Heart right ventricle (tissue), 16 donors: ENCODE data around the gene ZNF106. TPM values are rescaled to one million over a fixed set of nuclear protein-coding genes. Genes with fewer than 3 reads are reported as not detected.

Source experiments
- ATAC-seq, 8 donors: fragments of 200-7000 bp; cut with Tn5 transposase; one replicate each; pipeline ENCODE4 v1.9.1; 2020; ENCODE audit warnings: mild to moderate bottlenecking in 8 of 8, moderate library complexity in 8 of 8, moderate number of reproducible peaks in 1 of 8
- DNase-seq, 2 donors: peaks; one replicate each; pipeline ENCODE4 v3.0.0-alpha.2; 2020
- H3K27ac ChIP-seq, 10 donors: fragments of 200-600 bp; sonication (generic) in 2 of 10; one replicate each; pipeline versions ENCODE4 v1.5.0 to v1.8.0; 2020 to 2022; ENCODE audit warnings: mild to moderate bottlenecking in 3 of 10
- H3K27me3 ChIP-seq, 7 donors: fragments of 200-600 bp; one replicate each; pipeline ENCODE4 v1.8.0; 2021 to 2022; ENCODE audit warnings: mild to moderate bottlenecking in 2 of 7
- H3K36me3 ChIP-seq, 9 donors: fragments of 200-600 bp; sonication (generic) in 1 of 9; one replicate each; pipeline versions ENCODE4 v1.5.0 to v1.8.0; 2020 to 2022; ENCODE audit warnings: mild to moderate bottlenecking in 2 of 9
- H3K4me1 ChIP-seq, 9 donors: fragments of 200-600 bp; sonication (generic) in 1 of 9; one replicate each; pipeline versions ENCODE4 v1.5.0 to v1.8.0; 2020 to 2022; ENCODE audit warnings: mild to moderate bottlenecking in 4 of 9
- H3K4me3 ChIP-seq, 10 donors: fragments of 200-600 bp; sonication (generic) in 2 of 10; one replicate each; pipeline versions ENCODE4 v1.5.0 to v1.8.0; 2020 to 2022; ENCODE audit warnings: mild to moderate bottlenecking in 7 of 10, moderate library complexity in 2 of 10
- H3K9me3 ChIP-seq, 11 donors: fragments of 200-600 bp in 10 of 11; sonication (generic) in 2 of 11; one replicate each; pipeline versions ENCODE4 v1.5.0 to v1.8.0; 2013 to 2022; ENCODE audit warnings: mild to moderate bottlenecking in 2 of 11, control low read depth in 1 of 11, moderate library complexity in 1 of 11
- WGBS, 2 donors: extraction: QIAGEN DNeasy Blood & Tissue Kit; methylation state at CpG; one replicate each; pipeline ENCODE4 v1.1.7; 2013; ENCODE audit warnings: inconsistent platforms in 1 of 2; 5-methylcytosine and 5-hydroxymethylcytosine counted together
- intact Hi-C, 10 donors: fragments of 100-400 bp; cut with DNase I; formaldehyde crosslinking; loops; one replicate each; pipeline versions ENCODE4 v1.11.1 to v1.14.2; 2022
- polyA plus RNA-seq, 2 donors: library from polyadenylated mRNA; stranded (reverse); fragments of 200-250 nt; gene quantifications; one replicate each; pipeline ENCODE4 v1.2.3, GENCODE V29; 2013
- total RNA-seq, 10 donors: library from RNA; stranded (reverse); fragmentation: NEBNext Ultra II Directional in 3 of 10; extraction: Animal tissue kit (Norgen Biotek cat#: 25700) in 3 of 10; gene quantifications; one replicate each; pipeline versions ENCODE4 v1.2.1 to v1.2.4, GENCODE V29; 2021 to 2023
- TF ChIP-seq, protein P1 (sequence below), 9 donors: fragments of 200-600 bp; sonication (generic) in 2 of 9; IDR thresholded peaks; one replicate each; pipeline versions ENCODE4 v1.5.0 to v1.8.0; 2021 to 2022; ENCODE audit warnings: antibody characterized with exemption in 9 of 9, mild to moderate bottlenecking in 5 of 9, moderate library complexity in 1 of 9
- donor health status: Arrhythmogenic right ventricular cardiomyopathy.
- donor health status: ischemic (EF 13 %, LVEDD 7.1; RV severe dilation, severe dysfunction).
- donor health status: healthy with polysubstance abuse.
- donor health status: DM: no; HTN: yes; CAD: no.
- donor health status: DM: no; HTN: no; CAD: no.
- donor health status: ischemic (EF 25% LVEDD 6.9; RV normal size, moderate dysfunction).
- donor health status: ischemic (EF 25% LVEDD 5.7; RV mildly dilated, moderate dysfunction).
- donor health status: healthy.
- donor health status: DM: yes; HTN: yes; CAD: no.
- donor health status: Ischemic cardiomyopathy.
- donor health status: ischemic (EF 35%, LVEDD 5.7; RV mildly dilated, moderate dysfunction).
- donor health status: nonischemic (EF 11% LVEDD 7.7; RV severe dilation, severe dysfunction).
- donor health status: DM: yes; HTN: yes; CAD: no.
- donor health status: PGD.
- donor health status: ischemic (EF 29% LVEDD 5.4; RV normal size, mild dysfunction).
- donor health status: nonischemic (EF 23%, LVEDD 6.1; RV moderate dilation, normal function).

Gene ZNF106
- total and polyA plus RNA-seq, 12 donors: 52.6 to 945 (median 720) TPM

DNA sequence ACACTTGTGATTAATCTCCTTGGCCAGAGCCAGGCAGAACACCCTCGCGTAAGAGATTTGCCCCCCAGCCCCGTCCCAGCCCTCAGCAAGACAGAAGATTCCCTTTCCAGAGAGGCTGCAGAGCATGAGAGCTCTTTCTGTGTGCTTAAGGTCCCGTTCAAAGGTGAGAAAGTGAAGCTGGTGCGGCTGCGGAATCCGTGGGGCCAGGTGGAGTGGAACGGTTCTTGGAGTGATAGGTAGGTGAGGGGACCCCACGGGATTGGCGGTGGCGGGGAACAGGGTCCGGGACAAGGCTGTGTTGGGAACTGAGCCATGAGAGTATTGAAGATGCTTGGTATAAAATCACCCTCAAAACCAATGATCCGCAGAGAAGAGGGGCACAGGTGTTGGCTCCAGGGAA lies 96.8 kb downstream of the ZNF106 start:
- no peak for DNase-seq
- no peak overlapping the region for H3K27ac ChIP-seq
- intact Hi-C loops: no loop called here
- H3K36me3 ChIP-seq: peaks cover 0 to 17% (median 3%) of the 10 kb centered on the region in 9 donors
- peaks cover 0 to 5% (median 0%) of the 10 kb centered on the region in 9 donors for H3K4me1 ChIP-seq
- TF ChIP-seq, protein P1, sequence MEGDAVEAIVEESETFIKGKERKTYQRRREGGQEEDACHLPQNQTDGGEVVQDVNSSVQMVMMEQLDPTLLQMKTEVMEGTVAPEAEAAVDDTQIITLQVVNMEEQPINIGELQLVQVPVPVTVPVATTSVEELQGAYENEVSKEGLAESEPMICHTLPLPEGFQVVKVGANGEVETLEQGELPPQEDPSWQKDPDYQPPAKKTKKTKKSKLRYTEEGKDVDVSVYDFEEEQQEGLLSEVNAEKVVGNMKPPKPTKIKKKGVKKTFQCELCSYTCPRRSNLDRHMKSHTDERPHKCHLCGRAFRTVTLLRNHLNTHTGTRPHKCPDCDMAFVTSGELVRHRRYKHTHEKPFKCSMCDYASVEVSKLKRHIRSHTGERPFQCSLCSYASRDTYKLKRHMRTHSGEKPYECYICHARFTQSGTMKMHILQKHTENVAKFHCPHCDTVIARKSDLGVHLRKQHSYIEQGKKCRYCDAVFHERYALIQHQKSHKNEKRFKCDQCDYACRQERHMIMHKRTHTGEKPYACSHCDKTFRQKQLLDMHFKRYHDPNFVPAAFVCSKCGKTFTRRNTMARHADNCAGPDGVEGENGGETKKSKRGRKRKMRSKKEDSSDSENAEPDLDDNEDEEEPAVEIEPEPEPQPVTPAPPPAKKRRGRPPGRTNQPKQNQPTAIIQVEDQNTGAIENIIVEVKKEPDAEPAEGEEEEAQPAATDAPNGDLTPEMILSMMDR (IDR thresholded peaks at IDR 0.05): no peak
- no peaks in the 10 kb centered on the region for H3K27me3 ChIP-seq
- no peak for ATAC-seq
- no peak overlapping the region for H3K4me3 ChIP-seq
- no peaks in the 10 kb centered on the region for H3K9me3 ChIP-seq
- 86 to 90% methylated on average over 13 of the region's 13 CpGs for WGBS, 2 donors

DNA sequence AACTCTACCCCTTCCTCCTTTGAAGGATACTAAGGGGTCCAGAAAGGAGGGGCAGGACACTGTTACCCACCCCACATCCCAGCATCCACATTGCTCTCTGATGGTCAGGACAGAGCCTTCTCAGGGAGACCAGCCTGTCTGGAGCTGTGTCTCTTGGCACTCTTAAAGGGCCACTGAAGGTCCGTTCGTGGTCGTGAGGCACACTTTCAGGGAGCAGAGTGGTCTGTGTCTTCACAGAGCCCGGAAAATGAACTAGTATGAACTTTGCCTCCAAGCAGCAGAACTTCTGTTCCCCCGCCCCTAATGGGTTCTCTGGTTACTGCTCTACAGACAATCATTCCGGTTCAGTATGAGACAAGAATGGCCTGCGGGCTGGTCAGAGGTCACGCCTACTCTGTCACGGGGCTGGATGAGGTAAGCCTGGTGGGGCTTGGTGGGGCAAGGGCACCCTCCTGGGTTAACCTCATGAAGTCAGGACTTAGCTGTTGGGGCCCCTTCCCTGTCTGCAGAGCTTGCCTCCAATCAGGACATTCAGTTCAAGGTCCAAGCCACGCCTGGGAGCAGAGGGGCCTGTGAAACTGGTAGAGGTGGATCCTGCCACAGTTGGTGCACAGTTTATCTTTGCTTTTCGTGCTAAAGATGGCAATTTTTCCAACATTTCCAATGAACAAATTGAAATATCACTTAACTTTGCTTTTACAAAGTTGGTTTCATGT lies 98.5 kb downstream of the ZNF106 start:
- no peak overlapping the region for H3K4me3 ChIP-seq
- intact Hi-C loops: no loop called here
- H3K27ac ChIP-seq: no peak overlapping the region
- 87 to 93% methylated on average over 11 of the region's 11 CpGs for WGBS, 2 donors
- no peaks in the 10 kb centered on the region for H3K27me3 ChIP-seq
- DNase-seq (no peak), ATAC-seq (no peak)
- TF ChIP-seq, protein P1 (IDR thresholded peaks at IDR 0.05): no peak
- H3K9me3 ChIP-seq: no peaks in the 10 kb centered on the region
- H3K36me3 ChIP-seq: peaks cover 0 to 14% (median 0%) of the 10 kb centered on the region in 9 donors
- peaks cover 0 to 18% (median 0%) of the 10 kb centered on the region in 9 donors for H3K4me1 ChIP-seq

DNA sequence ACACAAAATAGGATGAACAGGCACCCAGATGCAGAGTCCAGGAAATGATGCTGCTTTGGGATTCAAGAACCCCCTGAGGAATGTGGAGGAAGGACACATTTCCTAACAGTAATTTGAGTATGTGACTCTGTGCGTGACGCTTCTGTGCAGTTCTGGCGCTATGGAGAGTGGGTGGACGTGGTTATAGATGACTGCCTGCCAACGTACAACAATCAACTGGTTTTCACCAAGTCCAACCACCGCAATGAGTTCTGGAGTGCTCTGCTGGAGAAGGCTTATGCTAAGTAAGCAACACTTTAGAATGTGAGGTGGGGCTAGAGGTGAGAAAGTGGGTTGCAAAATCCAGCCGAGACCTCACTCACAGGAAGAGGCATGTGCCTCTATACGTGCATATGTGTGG lies 103.3 kb downstream of the ZNF106 start:
- H3K27me3 ChIP-seq: no peaks in the 10 kb centered on the region
- H3K27ac ChIP-seq: peak overlapping the region in 5 of 10 donors; percentile 20 to 79 (median 56)
- 61 to 65% methylated on average over 8 of the region's 8 CpGs for WGBS, 2 donors

DNA sequence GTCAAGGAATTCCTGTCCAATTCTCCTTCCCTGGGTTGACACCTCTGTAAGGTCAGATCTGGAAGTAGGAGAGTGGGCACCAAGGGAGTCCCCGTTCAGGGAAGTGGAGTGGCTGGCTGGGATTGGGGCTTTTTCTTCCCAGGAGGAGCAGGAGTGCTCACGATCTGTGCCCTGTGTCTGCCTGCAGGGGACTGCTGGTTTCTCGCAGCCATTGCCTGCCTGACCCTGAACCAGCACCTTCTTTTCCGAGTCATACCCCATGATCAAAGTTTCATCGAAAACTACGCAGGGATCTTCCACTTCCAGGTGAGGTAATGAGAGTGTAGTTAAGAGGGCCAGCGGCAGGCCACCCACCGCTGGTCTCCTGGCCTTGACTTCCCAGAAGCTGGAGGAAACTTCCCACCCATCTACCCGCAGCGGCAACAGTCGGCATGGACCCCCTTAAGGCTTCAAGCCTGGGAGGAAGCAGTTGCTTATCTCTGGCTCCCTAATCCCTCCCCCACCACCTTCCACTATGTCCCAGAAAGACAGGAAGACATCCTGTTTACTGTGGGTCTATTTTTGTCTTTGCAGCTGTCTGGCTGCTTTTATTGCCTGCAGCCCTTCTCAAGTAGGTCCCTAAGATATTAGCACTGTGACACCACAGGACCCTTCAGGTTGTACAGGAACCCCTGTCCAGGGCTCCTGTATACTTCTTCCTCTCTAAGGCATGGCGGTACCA lies 104.8 kb downstream of the ZNF106 start:
- DNase-seq (peak in 1 of 2 donors; percentile 36), ATAC-seq (peak in 7 of 8 donors; percentile 30 to 85 (median 61))
- Histone ChIP-seq H3K4me3 (no peak overlapping the region), H3K4me1 (peaks cover 0 to 41% (median 15%) of the 10 kb centered on the region in 9 donors), H3K27ac (peak overlapping the region in 9 of 10 donors; percentile 14 to 79 (median 57)), H3K9me3 (no peaks in the 10 kb centered on the region), H3K27me3 (no peaks in the 10 kb centered on the region), H3K36me3 (peaks cover 0 to 25% (median 0%) of the 10 kb centered on the region in 9 donors)
- 55 to 59% methylated on average over 12 of the region's 12 CpGs for WGBS, 2 donors
- TF ChIP-seq, protein P1 (IDR thresholded peaks at IDR 0.05): no peak
- intact Hi-C loops: loop anchor here in 1 of 10 donors (10.0 kb wide), 1 partner anchor 79 kb away; no protein-coding TSS in a partner anchor

More for the DNA sequence above, 103.3 kb downstream of the ZNF106 start:
- Histone ChIP-seq H3K9me3 (no peaks in the 10 kb centered on the region), H3K36me3 (peaks cover 0 to 28% (median 0%) of the 10 kb centered on the region in 9 donors), H3K4me3 (no peak overlapping the region), H3K4me1 (peaks cover 0 to 41% (median 15%) of the 10 kb centered on the region in 9 donors)
- peak in 1 of 2 donors; percentile 34 for DNase-seq
- TF ChIP-seq, protein P1 (IDR thresholded peaks at IDR 0.05): no peak
- intact Hi-C loops: loop anchor here in 1 of 10 donors (10.0 kb wide), 1 partner anchor 77 kb away; no protein-coding TSS in a partner anchor
- ATAC-seq: peak in 7 of 8 donors; percentile 26 to 78 (median 54)
